ENCODE results near the gene JUNB. TPM values are rescaled to one million over a fixed set of nuclear protein-coding genes. Genes with fewer than 3 reads are reported as not detected.

The JUNB gene
- total and polyA plus RNA-seq, 10 of the 15 experiments (the other 5 are each of a cell fraction or from before 2014, with no cell fraction given): 0.55 to 144 (median 68.3) TPM

DNA sequence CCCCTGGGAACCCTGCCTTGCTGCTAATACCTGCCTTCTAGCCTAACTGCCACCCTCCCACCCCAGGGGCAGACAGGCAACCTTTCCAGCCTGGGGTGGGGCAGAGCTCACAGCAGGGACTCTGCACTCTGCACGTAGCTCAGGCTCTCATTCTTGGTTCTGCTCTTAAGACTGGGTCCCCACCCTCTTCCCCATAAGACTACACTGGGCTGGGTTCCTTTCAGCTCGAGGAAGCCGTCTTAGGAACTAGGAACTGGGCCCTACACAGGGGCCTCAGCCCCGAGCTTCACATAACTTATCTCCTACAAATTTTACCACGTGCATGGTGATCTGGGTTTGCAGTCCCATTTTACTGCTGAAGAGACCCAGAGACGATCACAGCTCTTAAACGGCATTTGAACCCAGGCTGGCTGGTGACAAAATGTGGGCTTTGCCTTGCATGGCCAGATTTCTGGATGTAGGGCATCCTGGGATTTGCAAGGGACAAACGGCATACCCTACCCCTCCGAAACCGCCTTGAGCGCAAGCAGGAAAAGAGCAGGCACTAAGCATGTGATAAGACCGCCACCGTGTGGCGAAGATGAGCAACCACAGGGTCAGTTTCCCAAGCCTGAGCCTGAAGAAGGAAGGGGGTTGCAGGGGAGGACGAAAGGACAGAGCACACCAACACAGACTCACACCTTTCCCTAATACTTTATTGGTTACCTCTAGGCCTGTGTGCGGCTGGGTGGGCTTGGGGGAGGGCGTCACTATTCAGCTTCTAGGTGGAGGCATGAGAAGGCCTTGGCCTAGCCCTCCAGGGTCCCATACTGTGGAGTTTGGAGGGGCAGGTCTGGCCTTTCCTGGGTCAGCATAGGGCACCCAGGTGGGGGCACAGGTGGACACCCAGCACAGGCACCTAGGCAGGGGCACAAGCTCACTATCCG is 5.1 kb downstream of the JUNB start:
- FAIRE-seq (peak; percentile 23), ATAC-seq (peak; percentile 6; the same call in 2 of the 3 replicates), DNase-seq (ENCODE audit: low read depth, low spot score) (no peak)
- Histone ChIP-seq H3K9me3 (replicated peaks; ENCODE audit: control insufficient read depth, insufficient read depth, low read length) (no peaks in the 10 kb centered on the region; the same call in 2 of the 3 replicates), H3K4me2 (ENCODE audit: control insufficient read depth, insufficient read depth) (peak overlapping the region; percentile 78), H4K20me1 (ENCODE audit: control insufficient read depth, insufficient read depth) (no peaks in the 10 kb centered on the region), H3K9ac (ENCODE audit: control insufficient read depth, insufficient read depth, low read length) (0 out of 2 replicates have a peak overlapping the region, but pooled peaks have one; percentile 19), H3K27ac (ENCODE audit: control insufficient read depth, insufficient read depth) (peak overlapping the region; percentile 60), H2AFZ (ENCODE audit: control insufficient read depth, low read depth, low read length) (peak overlapping the region; percentile 70), H3K36me3 (ENCODE audit: control insufficient read depth in 2 of 2, insufficient read depth in 2 of 2, low read length in 1 of 2) (peaks cover 0 to 1% of the 10 kb centered on the region in 2 experiments; a peak in 2 of 4 replicates), H3K4me3 (peak overlapping the region; percentile 14; the same call in 1 of the 2 replicates), H3K27me3 (replicated peaks in 1 of 2; ENCODE audit: control insufficient read depth in 2 of 2, insufficient read depth in 2 of 2, low read length in 1 of 2) (no peaks in the 10 kb centered on the region), H3K79me2 (ENCODE audit: control insufficient read depth, insufficient read depth, low read length) (peaks cover 31% of the 10 kb centered on the region), H3K4me1 (ENCODE audit: control insufficient read depth, insufficient read depth, low read length) (peaks cover 22% of the 10 kb centered on the region)
- POLR2A ChIA-PET: interaction anchor here (0.5 to 8.2 kb wide), 9 partner anchors 9 to 123 kb away, joined by 3 to 303 read pairs (median 5); partner anchors contain the start of gene HOOK2
- SMC1A ChIA-PET (ENCODE audit: uncharacterized antibody, unreplicated experiment): interaction anchor here (0.7 to 11.5 kb wide), 17 partner anchors 9 to 310 kb away, joined by 3 to 240 read pairs (median 4); partner anchors contain the start of gene RNASEH2A
- BruUV-seq (replicated peaks): no TSS peak
- intact Hi-C loops (cut with micrococcal nuclease; ENCODE audit: unreplicated experiment) (loop anchor here (1.0 kb wide), 4 partner anchors 19 to 120 kb away; no protein-coding TSS in a partner anchor), in situ Hi-C loops (cut with MboI) (loop anchor here (5.0 kb wide), 1 partner anchor 34 kb away; no protein-coding TSS in a partner anchor)
- CTCF ChIA-PET: interaction anchor here (0.7 to 12.9 kb wide), 25 partner anchors 9 to 872 kb away, joined by 3 to 537 read pairs (median 6); partner anchors contain the start of genes CALR, DNASE2, GCDH and GET3
- RAD21 ChIA-PET (ENCODE audit: unreplicated experiment): interaction anchor here (0.7 to 11.4 kb wide), 21 partner anchors 9 to 183 kb away, joined by 3 to 303 read pairs (median 5); partner anchors contain the start of genes FBXW9, HOOK2, RNASEH2A and TRIR
- 5% methylated on average over 18 of the region's 18 CpGs for WGBS (ENCODE audit: insufficient coverage, insufficient replicate concordance, low lambda C conversion rate, missing lambda C conversion rate)
- TF ChIP-seq, protein P1, sequence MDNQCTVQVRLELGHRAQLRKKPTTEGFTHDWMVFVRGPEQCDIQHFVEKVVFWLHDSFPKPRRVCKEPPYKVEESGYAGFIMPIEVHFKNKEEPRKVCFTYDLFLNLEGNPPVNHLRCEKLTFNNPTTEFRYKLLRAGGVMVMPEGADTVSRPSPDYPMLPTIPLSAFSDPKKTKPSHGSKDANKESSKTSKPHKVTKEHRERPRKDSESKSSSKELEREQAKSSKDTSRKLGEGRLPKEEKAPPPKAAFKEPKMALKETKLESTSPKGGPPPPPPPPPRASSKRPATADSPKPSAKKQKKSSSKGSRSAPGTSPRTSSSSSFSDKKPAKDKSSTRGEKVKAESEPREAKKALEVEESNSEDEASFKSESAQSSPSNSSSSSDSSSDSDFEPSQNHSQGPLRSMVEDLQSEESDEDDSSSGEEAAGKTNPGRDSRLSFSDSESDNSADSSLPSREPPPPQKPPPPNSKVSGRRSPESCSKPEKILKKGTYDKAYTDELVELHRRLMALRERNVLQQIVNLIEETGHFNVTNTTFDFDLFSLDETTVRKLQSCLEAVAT (IDR thresholded peaks at IDR 0.05): no peak; the same call in 1 of the 2 replicates
- TF ChIP-seq JUND (IDR thresholded peaks at IDR 0.05; ENCODE audit: low read depth, low read length) (no peak), YY1 (IDR thresholded peaks at IDR 0.05; ENCODE audit: low read depth, low read length) (peak; percentile 79; the same call in 1 of the 2 replicates), HDGF (IDR thresholded peaks at IDR 0.05) (peak; percentile 52; the same call in 1 of the 2 replicates), ASH2L (IDR thresholded peaks at IDR 0.05; ENCODE audit: borderline replicate concordance, low read depth) (no peak), JUNB (IDR thresholded peaks at IDR 0.05) (no peak), RELA (IDR thresholded peaks at IDR 0.05; ENCODE audit: borderline replicate concordance, partially characterized antibody) (peak; percentile 77), EED (IDR thresholded peaks at IDR 0.05; ENCODE audit: low read depth) (0 out of 2 replicates have a peak, but pooled peaks have one; percentile 47), POLR2AphosphoS2 (IDR thresholded peaks at IDR 0.05; ENCODE audit: low read depth, low read length) (0 out of 2 replicates have a peak, but pooled peaks have one; percentile 46), SMC3 (IDR thresholded peaks at IDR 0.05; ENCODE audit: borderline replicate concordance, low read length) (peak; percentile 99)
- TF ChIP-seq, protein P2, sequence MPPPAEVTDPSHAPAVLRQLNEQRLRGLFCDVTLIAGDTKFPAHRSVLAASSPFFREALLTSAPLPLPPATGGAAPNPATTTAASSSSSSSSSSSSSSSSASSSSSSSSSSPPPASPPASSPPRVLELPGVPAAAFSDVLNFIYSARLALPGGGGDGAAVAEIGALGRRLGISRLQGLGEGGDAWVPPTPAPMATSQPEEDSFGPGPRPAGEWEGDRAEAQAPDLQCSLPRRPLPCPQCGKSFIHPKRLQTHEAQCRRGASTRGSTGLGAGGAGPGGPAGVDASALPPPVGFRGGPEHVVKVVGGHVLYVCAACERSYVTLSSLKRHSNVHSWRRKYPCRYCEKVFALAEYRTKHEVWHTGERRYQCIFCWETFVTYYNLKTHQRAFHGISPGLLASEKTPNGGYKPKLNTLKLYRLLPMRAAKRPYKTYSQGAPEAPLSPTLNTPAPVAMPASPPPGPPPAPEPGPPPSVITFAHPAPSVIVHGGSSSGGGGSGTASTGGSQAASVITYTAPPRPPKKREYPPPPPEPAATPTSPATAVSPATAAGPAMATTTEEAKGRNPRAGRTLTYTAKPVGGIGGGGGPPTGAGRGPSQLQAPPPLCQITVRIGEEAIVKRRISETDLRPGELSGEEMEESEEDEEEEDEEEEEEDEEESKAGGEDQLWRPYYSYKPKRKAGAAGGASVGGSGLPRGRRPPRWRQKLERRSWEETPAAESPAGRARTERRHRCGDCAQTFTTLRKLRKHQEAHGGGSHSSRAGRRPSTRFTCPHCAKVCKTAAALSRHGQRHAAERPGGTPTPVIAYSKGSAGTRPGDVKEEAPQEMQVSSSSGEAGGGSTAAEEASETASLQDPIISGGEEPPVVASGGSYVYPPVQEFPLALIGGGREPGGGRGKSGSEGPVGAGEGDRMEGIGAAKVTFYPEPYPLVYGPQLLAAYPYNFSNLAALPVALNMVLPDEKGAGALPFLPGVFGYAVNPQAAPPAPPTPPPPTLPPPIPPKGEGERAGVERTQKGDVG (CRISPR knock-in tag; IDR thresholded peaks at IDR 0.05): no peak
- TF ChIP-seq, protein P3, sequence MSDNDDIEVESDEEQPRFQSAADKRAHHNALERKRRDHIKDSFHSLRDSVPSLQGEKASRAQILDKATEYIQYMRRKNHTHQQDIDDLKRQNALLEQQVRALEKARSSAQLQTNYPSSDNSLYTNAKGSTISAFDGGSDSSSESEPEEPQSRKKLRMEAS (IDR thresholded peaks at IDR 0.05; ENCODE audit: low read depth, low read length): 0 out of 2 replicates have a peak, but pooled peaks have one; percentile 27
- TF ChIP-seq, protein P4, sequence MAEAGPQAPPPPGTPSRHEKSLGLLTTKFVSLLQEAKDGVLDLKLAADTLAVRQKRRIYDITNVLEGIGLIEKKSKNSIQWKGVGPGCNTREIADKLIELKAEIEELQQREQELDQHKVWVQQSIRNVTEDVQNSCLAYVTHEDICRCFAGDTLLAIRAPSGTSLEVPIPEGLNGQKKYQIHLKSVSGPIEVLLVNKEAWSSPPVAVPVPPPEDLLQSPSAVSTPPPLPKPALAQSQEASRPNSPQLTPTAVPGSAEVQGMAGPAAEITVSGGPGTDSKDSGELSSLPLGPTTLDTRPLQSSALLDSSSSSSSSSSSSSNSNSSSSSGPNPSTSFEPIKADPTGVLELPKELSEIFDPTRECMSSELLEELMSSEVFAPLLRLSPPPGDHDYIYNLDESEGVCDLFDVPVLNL (IDR thresholded peaks at IDR 0.05; ENCODE audit: low read depth, low read length): no peak

All from GM12878 (cell line).